IMR-90 (cell line): ENCODE data around the gene ZCCHC13. TPM values are rescaled to one million over a fixed set of nuclear protein-coding genes. Genes with fewer than 3 reads are reported as not detected.

Source experiments
- ATAC-seq: fragments of 200-7000 bp; cut with Tn5 transposase; 2 replicates; pipeline ENCODE4 v1.9.1; 2020; ENCODE audit warnings: low read depth, mild to moderate bottlenecking, moderate library complexity
- BruUV-seq: library from RNA; stranded (reverse); fragments of 400-500 nt; replicated peaks from 2 replicates; lab custom pipeline; 2021; lab: Mats Ljungman, UMichigan
- CTCF ChIA-PET: fragments of 300-600 bp; formaldehyde crosslinking; extraction: SDS; loops from one replicate; lab custom pipeline; 2021; ENCODE audit warnings: antibody characterized with exemption; lab: Yijun Ruan, JAX
- POLR2A ChIA-PET: fragments of 300-600 bp; sonication (Branson Sonifier 250); formaldehyde crosslinking; loops from one replicate; lab custom pipeline; 2022; ENCODE audit warnings: antibody characterized with exemption; ENCODE audit not compliant: unreplicated experiment; lab: Charles Lee
- DNase-seq: peaks from one replicate; pipeline ENCODE4 v3.0.0; 2013
- H2AFZ ChIP-seq: replicated peaks from 2 replicates; pipeline ENCODE3; 2013; ENCODE audit warnings: low read length, mild to moderate bottlenecking; ENCODE audit not compliant: poor library complexity
- H2AK5ac ChIP-seq: 2 replicates; pipeline ENCODE4 v1.6.1; 2013; ENCODE audit warnings: low read depth, low read length, inconsistent platforms
- H2AK9ac ChIP-seq: replicated peaks from 2 replicates; pipeline ENCODE3; 2013; ENCODE audit warnings: mild to moderate bottlenecking, low read depth, low read length, moderate library complexity; ENCODE audit not compliant: poor library complexity
- H2BK120ac ChIP-seq: 2 replicates; pipeline ENCODE4 v1.6.1; 2013; ENCODE audit warnings: low read depth, low read length, inconsistent platforms
- H2BK15ac ChIP-seq: 3 replicates; pipeline ENCODE4 v1.6.1; 2013; ENCODE audit warnings: low read depth, low read length, inconsistent platforms
- H2BK20ac ChIP-seq: 2 replicates; pipeline ENCODE4 v1.6.1; 2013; ENCODE audit warnings: low read depth, mild to moderate bottlenecking, inconsistent platforms, low read length, moderate library complexity
- H2BK5ac ChIP-seq: 2 replicates; pipeline ENCODE4 v1.6.1; 2013; ENCODE audit warnings: mild to moderate bottlenecking, low read depth, low read length, inconsistent platforms; ENCODE audit not compliant: poor library complexity, severe bottlenecking
- H3K14ac ChIP-seq: replicated peaks from 2 replicates; pipeline ENCODE4 v1.6.1; 2013; ENCODE audit warnings: low read depth, low read length, inconsistent platforms
- H3K18ac ChIP-seq: 2 replicates; pipeline ENCODE4 v1.6.1; 2013; ENCODE audit warnings: low read depth, low read length, control low read depth
- H3K23ac ChIP-seq: 2 replicates; pipeline ENCODE4 v1.6.1; 2013; ENCODE audit warnings: low read depth, low read length, inconsistent platforms
- H3K27ac ChIP-seq: 2 replicates; pipeline ENCODE4 v1.5.1; 2013; ENCODE audit warnings: mild to moderate bottlenecking, control low read depth, low read length; ENCODE audit not compliant: insufficient read depth
- H3K27me3 ChIP-seq: 2 replicates; pipeline ENCODE4 v1.6.1; 2013; ENCODE audit warnings: low read length; ENCODE audit not compliant: control insufficient read depth, insufficient read depth
- H3K36me3 ChIP-seq: 2 replicates; pipeline ENCODE4 v1.6.1; 2013; ENCODE audit warnings: low read length, mixed read lengths; ENCODE audit not compliant: control insufficient read depth, insufficient read depth
- H3K4ac ChIP-seq: 2 replicates; pipeline ENCODE4 v1.6.1; 2013; ENCODE audit warnings: low read depth, low read length, inconsistent platforms
- H3K4me1 ChIP-seq: 2 replicates; pipeline ENCODE4 v1.6.1; 2013; ENCODE audit warnings: low read length, mixed read lengths; ENCODE audit not compliant: control insufficient read depth, insufficient read depth
- H3K4me2 ChIP-seq: 2 replicates; pipeline ENCODE4 v1.6.1; 2013; ENCODE audit warnings: low read depth, mild to moderate bottlenecking, control low read depth, low read length, moderate library complexity
- H3K4me3 ChIP-seq: 2 replicates; pipeline ENCODE4 v1.5.1; 2013; ENCODE audit warnings: low read depth, mild to moderate bottlenecking, control low read depth, low read length, moderate library complexity; ENCODE audit not compliant: insufficient read depth
- H3K56ac ChIP-seq: 2 replicates; pipeline ENCODE4 v1.6.1; 2013; ENCODE audit warnings: low read length, inconsistent platforms; ENCODE audit not compliant: insufficient read depth; ENCODE audit errors: extremely low read depth
- H3K79me1 ChIP-seq, 2 experiments: 2 replicates each; pipeline ENCODE4 v1.6.1; 2013; ENCODE audit warnings: low read length in 2 of 2, inconsistent platforms in 1 of 2, low read depth in 1 of 2
- H3K9ac ChIP-seq: 2 replicates; pipeline ENCODE4 v1.6.1; 2013; ENCODE audit warnings: low read depth, low read length, control low read depth
- H3K9me1 ChIP-seq: 2 replicates; pipeline ENCODE4 v1.6.1; 2013; ENCODE audit warnings: low read length, inconsistent platforms; ENCODE audit not compliant: insufficient read depth
- H3K9me3 ChIP-seq: 2 replicates; pipeline ENCODE4 v1.6.1; 2013; ENCODE audit warnings: low read length; ENCODE audit not compliant: control insufficient read depth, insufficient read depth
- H4K20me1 ChIP-seq: 2 replicates; pipeline ENCODE4 v1.6.1; 2013; ENCODE audit warnings: low read length, inconsistent platforms; ENCODE audit not compliant: insufficient read depth
- H4K5ac ChIP-seq: 2 replicates; pipeline ENCODE4 v1.6.1; 2013; ENCODE audit warnings: mild to moderate bottlenecking, low read depth, low read length, control low read depth
- H4K8ac ChIP-seq, 2 experiments: 2 replicates each; pipeline ENCODE4 v1.6.1; 2013; ENCODE audit warnings: low read depth in 2 of 2, low read length in 2 of 2, control low read depth in 1 of 2, inconsistent platforms in 1 of 2
- H4K91ac ChIP-seq: 2 replicates; pipeline ENCODE4 v1.6.1; 2013; ENCODE audit warnings: low read depth, low read length, inconsistent platforms; ENCODE audit not compliant: insufficient read depth
- BHLHE40 ChIP-seq: fragments of 150-350 bp; IDR thresholded peaks from 2 replicates; pipeline ENCODE4 v1.6.1; 2016; ENCODE audit warnings: mild to moderate bottlenecking, low read depth, low read length
- CHD1 ChIP-seq: IDR thresholded peaks from 2 replicates; pipeline ENCODE4 v1.6.1; 2012; ENCODE audit warnings: low read depth, low read length, improper control_type of control experiment
- MXI1 ChIP-seq: IDR thresholded peaks from 2 replicates; pipeline ENCODE4 v1.6.1; 2012; ENCODE audit warnings: low read depth, mild to moderate bottlenecking, low read length, moderate library complexity, borderline replicate concordance
- POLR2A ChIP-seq: IDR thresholded peaks from 2 replicates; pipeline ENCODE4 v1.6.1; 2012; ENCODE audit warnings: mild to moderate bottlenecking, low read depth, low read length
- RAD21 ChIP-seq: IDR thresholded peaks from 2 replicates; pipeline ENCODE4 v1.6.1; 2012; ENCODE audit warnings: low read length, improper control_type of control experiment
- RFX5 ChIP-seq: IDR thresholded peaks from 2 replicates; pipeline ENCODE4 v1.8.0; 2012; ENCODE audit warnings: low read depth, mild to moderate bottlenecking, low read length, moderate library complexity
- USF2 ChIP-seq: fragments of 150-350 bp; IDR thresholded peaks from 2 replicates; pipeline ENCODE4 v1.6.1; 2017; ENCODE audit warnings: mild to moderate bottlenecking, antibody characterized with exemption, low read length, low read depth
- WGBS, 2 experiments: methylation state at CpG; one replicate each; pipeline versions ENCODE4 v1.1.5 to v1.1.7; 2013; ENCODE audit warnings: missing lambda C conversion rate in 2 of 2; ENCODE audit not compliant: insufficient read length in 1 of 2; ENCODE audit errors: extremely low coverage in 2 of 2; 5-methylcytosine and 5-hydroxymethylcytosine counted together
- dilution Hi-C: fragments of 300-500 bp; cut with HindIII; formaldehyde crosslinking; loops from one replicate; pipeline ENCODE4 v1.14.3; 2018; ENCODE audit warnings: low sequenced_read_pairs; ENCODE audit not compliant: unreplicated experiment
- in situ Hi-C: fragments of 300-500 bp; cut with MboI; formaldehyde crosslinking; loops from 3 replicates; pipeline ENCODE4 v1.14.3; 2019; ENCODE audit warnings: low sequenced_read_pairs, inconsistent platforms, mixed read lengths
- intact Hi-C: fragments of 100-400 bp; cut with micrococcal nuclease; formaldehyde crosslinking; loops from 2 replicates; pipeline ENCODE4 v1.10.0; 2022
- polyA plus RNA-seq, 3 experiments: library from polyadenylated mRNA; depleted of rRNA; stranded (reverse); fragments of >200 nt; gene quantifications; 2 replicates each; pipeline ENCODE4 v1.2.3, GENCODE V29; 2012; ENCODE audit warnings: low replicate concordance in 1 of 3
- total RNA-seq: library from RNA; depleted of rRNA; stranded (reverse); fragments of >200 nt; gene quantifications from 2 replicates; pipeline ENCODE4 v1.2.3, GENCODE V29; 2012

The ZCCHC13 gene
- total and polyA plus RNA-seq, 2 of the 4 experiments (the other 2 are of a cell fraction) = not detected

- H3K9me1 ChIP-seq = no peaks in the 10 kb centered on the region
- H3K4me1 ChIP-seq = no peaks in the 10 kb centered on the region
- no peaks in the 10 kb centered on the region for H3K9me3 ChIP-seq
- H3K14ac ChIP-seq = no peak overlapping the region
- no peak overlapping the region for H4K8ac ChIP-seq
- H2BK120ac ChIP-seq = no peak overlapping the region
- H4K91ac ChIP-seq = no peak overlapping the region
- dilution Hi-C loops = no loop called here
- intact Hi-C loops = no loop called here
- DNase-seq = no peak
- H3K4ac ChIP-seq = no peak overlapping the region
- ChIA-PET CTCF (no interaction called here), POLR2A (no interaction called here)
- H3K23ac ChIP-seq = no peak overlapping the region
- no peak overlapping the region for H3K18ac ChIP-seq
- H2BK20ac ChIP-seq = no peak overlapping the region
- H2BK15ac ChIP-seq = no peak overlapping the region
- no peaks in the 10 kb centered on the region for H3K27me3 ChIP-seq
- no peak overlapping the region for H3K4me2 ChIP-seq
- TF ChIP-seq USF2 (no peak), BHLHE40 (no peak), CHD1 (no peak), RFX5 (no peak), POLR2A (no peak), MXI1 (no peak), RAD21 (no peak)
- no peak overlapping the region for H3K56ac ChIP-seq
- no peak overlapping the region for H2AFZ ChIP-seq
- H3K27ac ChIP-seq = no peak overlapping the region
- no peak overlapping the region for H2AK9ac ChIP-seq
- BruUV-seq = no TSS peak
- H3K9ac ChIP-seq = no peak overlapping the region
- WGBS, 2 experiments = no CpG with 5 or more reads among the region's 1 CpG
- peaks cover 14% of the 10 kb centered on the region; the same call in 1 of the 2 replicates for H3K36me3 ChIP-seq
- ATAC-seq = no peak
- in situ Hi-C loops = no loop called here
- no peak overlapping the region for H3K4me3 ChIP-seq
- peaks cover 0 to 4% of the 10 kb centered on the region in 2 experiments; a peak in 2 of 4 replicates for H3K79me1 ChIP-seq
- no peak overlapping the region for H2BK5ac ChIP-seq
- H4K5ac ChIP-seq = no peak overlapping the region
- no peak overlapping the region for H2AK5ac ChIP-seq
- H4K20me1 ChIP-seq = no peaks in the 10 kb centered on the region
These were observed 41.3 kb upstream of the ZCCHC13 start for GRCh38 chrX:74262452-74263209.
